Transverse colon (tissue), 4 donors: ENCODE measurements around the gene SDS.

ENCODE experiments used
- EP300 ChIP-seq: sonication (generic); formaldehyde crosslinking; IDR thresholded peaks from one replicate; pipeline ENCODE4 v1.6.1; 2017; ENCODE audit warnings: antibody characterized with exemption, low read depth
- POLR2AphosphoS5 ChIP-seq, 3 donors: sonication (generic); formaldehyde crosslinking; IDR thresholded peaks; one replicate each; pipeline ENCODE4 v1.6.1; 2016; ENCODE audit warnings: antibody characterized with exemption in 3 of 3
- TF ChIP-seq, protein P1 (sequence below), 5 experiments: fragments of 200-600 bp in 3 of 5; fragments of 450-650 bp in 2 of 5; sonication (generic) in 3 of 5; IDR thresholded peaks; 1 replicate in 2 of 5; 2 replicates in 3 of 5; pipeline ENCODE4 v1.5.1; 2016 to 2017; ENCODE audit warnings: antibody characterized with exemption in 5 of 5, inconsistent platforms in 3 of 5, mild to moderate bottlenecking in 2 of 5, moderate library complexity in 1 of 5

DNA sequence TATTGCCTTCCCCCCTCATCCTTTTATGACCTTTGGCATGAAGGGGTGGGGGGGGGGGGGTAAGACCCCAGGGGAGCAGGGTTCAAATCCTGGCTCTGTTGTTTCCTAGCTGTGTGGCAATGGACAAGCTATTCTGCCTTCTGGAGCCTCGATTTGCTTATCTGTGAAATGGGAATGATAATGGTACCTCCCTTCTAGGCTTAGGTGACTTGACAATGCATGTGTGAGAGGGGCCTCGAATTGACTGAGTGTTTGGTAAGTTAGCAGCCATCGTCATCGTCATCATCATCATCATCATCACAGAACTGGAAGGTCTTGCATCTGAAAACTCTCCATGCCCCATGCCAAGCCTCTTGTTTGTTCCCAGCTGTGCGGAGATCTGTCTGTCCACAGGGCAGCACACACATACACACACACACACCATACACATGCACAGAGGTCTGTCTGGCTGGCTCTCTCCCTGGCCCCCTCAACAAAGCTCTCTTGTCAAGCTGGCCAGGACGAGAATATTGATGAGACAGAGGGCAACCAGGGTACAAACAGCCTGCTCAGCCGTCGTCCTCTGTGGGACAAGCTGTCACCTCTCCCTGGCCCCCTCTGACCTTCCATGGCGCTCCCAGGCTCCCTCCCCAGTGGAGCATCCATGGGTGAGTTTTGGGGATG is 5.9 kb upstream of the SDS start:
- TF ChIP-seq, protein P1, sequence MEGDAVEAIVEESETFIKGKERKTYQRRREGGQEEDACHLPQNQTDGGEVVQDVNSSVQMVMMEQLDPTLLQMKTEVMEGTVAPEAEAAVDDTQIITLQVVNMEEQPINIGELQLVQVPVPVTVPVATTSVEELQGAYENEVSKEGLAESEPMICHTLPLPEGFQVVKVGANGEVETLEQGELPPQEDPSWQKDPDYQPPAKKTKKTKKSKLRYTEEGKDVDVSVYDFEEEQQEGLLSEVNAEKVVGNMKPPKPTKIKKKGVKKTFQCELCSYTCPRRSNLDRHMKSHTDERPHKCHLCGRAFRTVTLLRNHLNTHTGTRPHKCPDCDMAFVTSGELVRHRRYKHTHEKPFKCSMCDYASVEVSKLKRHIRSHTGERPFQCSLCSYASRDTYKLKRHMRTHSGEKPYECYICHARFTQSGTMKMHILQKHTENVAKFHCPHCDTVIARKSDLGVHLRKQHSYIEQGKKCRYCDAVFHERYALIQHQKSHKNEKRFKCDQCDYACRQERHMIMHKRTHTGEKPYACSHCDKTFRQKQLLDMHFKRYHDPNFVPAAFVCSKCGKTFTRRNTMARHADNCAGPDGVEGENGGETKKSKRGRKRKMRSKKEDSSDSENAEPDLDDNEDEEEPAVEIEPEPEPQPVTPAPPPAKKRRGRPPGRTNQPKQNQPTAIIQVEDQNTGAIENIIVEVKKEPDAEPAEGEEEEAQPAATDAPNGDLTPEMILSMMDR (IDR thresholded peaks at IDR 0.05): no peak
- no peak for TF ChIP-seq POLR2AphosphoS5 (IDR thresholded peaks at IDR 0.05)
- no peak for TF ChIP-seq EP300
